Measurements from ENCODE around the gene PMF1.
"Not testable (repeated sequence)": the region's sequence is repeated elsewhere in the genome, so short reads cannot be mapped to it uniquely, and the experiment has no call there.

PMF1 gene

GRCh38 chr1:156196445-156196844 lies 16.4 kb upstream of the PMF1 start:
- no peak for DNase-seq (ENCODE audit: low spot score)

- DNase-seq (ENCODE audit: low spot score): no peak
Measured at GRCh38 chr1:156198831-156199349, 13.9 kb upstream of the PMF1 start.

- no peak for DNase-seq (ENCODE audit: low spot score)
Measured at GRCh38 chr1:156200044-156200443, 12.8 kb upstream of the PMF1 start.

GRCh38 chr1:156203331-156203730 lies 9.5 kb upstream of the PMF1 start:
- DNase-seq (ENCODE audit: low spot score): no peak

GRCh38 chr1:156204686-156205085 lies 8.1 kb upstream of the PMF1 start:
- no peak for DNase-seq (ENCODE audit: low spot score)

GRCh38 chr1:156211243-156211642 lies 1.6 kb upstream of the PMF1 start:
- DNase-seq (ENCODE audit: low spot score): no peak

GRCh38 chr1:156212130-156212529 lies 677 bp upstream of the PMF1 start:
- DNase-seq (ENCODE audit: low spot score): no peak

- no peak for DNase-seq (ENCODE audit: low spot score)
Measured at GRCh38 chr1:156213644-156213966, 798 bp downstream of the PMF1 start.

GRCh38 chr1:156214024-156214748 lies 1.4 kb downstream of the PMF1 start:
- DNase-seq (ENCODE audit: low spot score): no peak

GRCh38 chr1:156216361-156217086 lies 3.7 kb downstream of the PMF1 start:
- not testable (repeated sequence) for DNase-seq (ENCODE audit: low spot score)

GRCh38 chr1:156217871-156218270 lies 5.1 kb downstream of the PMF1 start:
- no peak for DNase-seq (ENCODE audit: low spot score)

GRCh38 chr1:156220226-156220625 lies 7.4 kb downstream of the PMF1 start:
- DNase-seq (ENCODE audit: low spot score): no peak

GRCh38 chr1:156221986-156222692 lies 9.3 kb downstream of the PMF1 start:
- DNase-seq (ENCODE audit: low spot score): no peak

GRCh38 chr1:156225677-156226014 lies 12.8 kb downstream of the PMF1 start:
- DNase-seq (ENCODE audit: low spot score): no peak

GRCh38 chr1:156226116-156226538 lies 13.3 kb downstream of the PMF1 start:
- DNase-seq (ENCODE audit: low spot score): no peak

- DNase-seq (ENCODE audit: low spot score): no peak
Measured at GRCh38 chr1:156226782-156227181, 14.0 kb downstream of the PMF1 start.

GRCh38 chr1:156228501-156228900 lies 15.7 kb downstream of the PMF1 start:
- DNase-seq (ENCODE audit: low spot score): no peak

GRCh38 chr1:156229809-156230472 lies 17.1 kb downstream of the PMF1 start:
- no peak for DNase-seq (ENCODE audit: low spot score)

- no peak for DNase-seq (ENCODE audit: low spot score)
Measured at GRCh38 chr1:156230473-156230837, 17.6 kb downstream of the PMF1 start.

GRCh38 chr1:156232201-156232894 lies 19.5 kb downstream of the PMF1 start:
- no peak for DNase-seq (ENCODE audit: low spot score)

GRCh38 chr1:156233426-156234127 lies 20.8 kb downstream of the PMF1 start:
- no peak for DNase-seq (ENCODE audit: low spot score)
